Upper lobe of right lung (tissue), 1 donor: ENCODE data around the gene DNAJC5G. TPM values are rescaled to one million over a fixed set of nuclear protein-coding genes. Genes with fewer than 3 reads are reported as not detected.

Source experiments
- ATAC-seq: fragments of 200-7000 bp; cut with Tn5 transposase; one replicate; pipeline ENCODE4 v1.9.1; 2020; ENCODE audit warnings: mild to moderate bottlenecking, moderate library complexity
- DNase-seq: peaks from one replicate; pipeline ENCODE4 v3.0.0-alpha.2; 2020
- H3K27ac ChIP-seq: fragments of 200-600 bp; one replicate; pipeline ENCODE4 v1.8.0; 2022
- H3K27me3 ChIP-seq: fragments of 200-600 bp; one replicate; pipeline ENCODE4 v1.8.0; 2022; ENCODE audit warnings: mild to moderate bottlenecking
- H3K36me3 ChIP-seq: fragments of 200-600 bp; one replicate; pipeline ENCODE4 v1.8.0; 2022
- H3K4me1 ChIP-seq: fragments of 200-600 bp; one replicate; pipeline ENCODE4 v1.8.0; 2022
- H3K4me3 ChIP-seq: fragments of 200-600 bp; one replicate; pipeline ENCODE4 v1.8.0; 2022; ENCODE audit warnings: mild to moderate bottlenecking
- H3K9me3 ChIP-seq: fragments of 200-600 bp; one replicate; pipeline ENCODE4 v1.8.0; 2022
- intact Hi-C: fragments of 100-400 bp; cut with DNase I; formaldehyde crosslinking; loops from one replicate; pipeline ENCODE4 v1.11.0; 2022
- long read RNA-seq: library from polyadenylated mRNA; unstranded; transcript quantifications from one replicate; pipeline ENCODE4 v2.0.0, GENCODE V29; 2021
- total RNA-seq: library from RNA; stranded (reverse); fragmentation: NEBNext Ultra II Directional; extraction: Animal tissue kit (Norgen Biotek cat#: 25700); gene quantifications from one replicate; pipeline ENCODE4 v1.2.1, GENCODE V29; 2021
- TF ChIP-seq, protein P1 (sequence below): fragments of 200-600 bp; IDR thresholded peaks from one replicate; pipeline ENCODE4 v1.8.0; 2022; ENCODE audit warnings: antibody characterized with exemption
- donor health status: DM: no; HTN: yes; CAD: no; lungs with severe emphysema.

Gene DNAJC5G, protein sequence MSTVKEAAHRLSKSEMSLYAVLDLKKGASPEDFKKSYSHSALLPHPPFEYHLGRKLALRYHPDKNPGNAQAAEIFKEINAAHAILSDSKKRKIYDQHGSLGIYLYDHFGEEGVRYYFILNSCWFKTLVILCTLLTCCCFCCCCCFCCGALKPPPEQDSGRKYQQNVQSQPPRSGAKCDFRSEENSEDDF
- not detected for total RNA-seq
- long read RNA-seq = 0 reads

DNA sequence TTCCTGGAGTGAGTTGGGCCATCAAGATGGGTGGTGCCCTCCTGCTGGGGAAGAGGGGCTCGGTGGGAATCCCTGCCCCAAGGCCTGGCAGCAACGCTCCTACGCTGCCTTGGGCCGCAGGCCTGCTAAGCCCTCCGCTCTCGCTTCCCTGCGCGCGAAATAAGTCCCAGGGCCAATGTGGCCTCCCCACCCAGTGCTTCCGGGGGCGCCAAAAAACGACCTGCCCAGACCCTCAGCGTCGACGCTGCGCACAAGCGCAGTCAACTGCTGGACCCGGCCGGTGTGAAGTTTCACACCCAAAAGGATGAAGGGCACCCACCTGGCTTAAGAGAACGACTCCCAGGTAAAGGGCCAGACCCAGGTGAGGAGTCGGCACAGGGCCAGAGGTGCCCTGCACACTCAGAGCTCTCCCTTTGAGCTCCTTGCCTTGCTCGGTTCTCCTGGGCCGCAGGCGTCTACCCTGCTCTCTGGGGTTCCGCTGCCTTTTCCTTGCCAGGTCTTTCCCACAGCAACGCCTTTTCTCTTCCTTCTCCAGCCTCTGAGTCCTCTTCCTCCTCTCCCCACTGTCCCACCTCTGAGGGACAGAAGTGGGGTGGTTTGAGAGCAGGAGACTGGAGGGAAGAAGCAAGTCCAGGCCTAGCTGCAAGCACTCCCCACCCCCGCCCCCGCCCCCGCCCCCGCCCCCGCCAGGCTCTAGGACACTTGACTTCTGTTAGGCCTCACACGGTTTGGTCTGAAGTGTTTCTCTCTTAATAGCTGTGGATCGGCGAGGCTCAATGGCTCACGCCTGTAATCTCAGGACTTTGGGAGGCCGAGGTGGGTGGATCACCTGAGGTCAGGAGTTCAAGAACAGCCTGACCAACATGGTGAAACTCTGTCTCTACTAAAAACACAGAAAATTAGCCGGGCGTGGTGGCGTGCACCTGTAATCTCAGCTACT lies at the start of gene DNAJC5G:
Gene DNAJC5G, plus strand, starts transcription at position 223 of the 940 bp plus-strand sequence. CDS start 1,296 bp downstream, outside the sequence.
- TF ChIP-seq, protein P1, sequence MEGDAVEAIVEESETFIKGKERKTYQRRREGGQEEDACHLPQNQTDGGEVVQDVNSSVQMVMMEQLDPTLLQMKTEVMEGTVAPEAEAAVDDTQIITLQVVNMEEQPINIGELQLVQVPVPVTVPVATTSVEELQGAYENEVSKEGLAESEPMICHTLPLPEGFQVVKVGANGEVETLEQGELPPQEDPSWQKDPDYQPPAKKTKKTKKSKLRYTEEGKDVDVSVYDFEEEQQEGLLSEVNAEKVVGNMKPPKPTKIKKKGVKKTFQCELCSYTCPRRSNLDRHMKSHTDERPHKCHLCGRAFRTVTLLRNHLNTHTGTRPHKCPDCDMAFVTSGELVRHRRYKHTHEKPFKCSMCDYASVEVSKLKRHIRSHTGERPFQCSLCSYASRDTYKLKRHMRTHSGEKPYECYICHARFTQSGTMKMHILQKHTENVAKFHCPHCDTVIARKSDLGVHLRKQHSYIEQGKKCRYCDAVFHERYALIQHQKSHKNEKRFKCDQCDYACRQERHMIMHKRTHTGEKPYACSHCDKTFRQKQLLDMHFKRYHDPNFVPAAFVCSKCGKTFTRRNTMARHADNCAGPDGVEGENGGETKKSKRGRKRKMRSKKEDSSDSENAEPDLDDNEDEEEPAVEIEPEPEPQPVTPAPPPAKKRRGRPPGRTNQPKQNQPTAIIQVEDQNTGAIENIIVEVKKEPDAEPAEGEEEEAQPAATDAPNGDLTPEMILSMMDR = no peak
- no peaks in the 10 kb centered on the region for H3K9me3 ChIP-seq
- no peaks in the 10 kb centered on the region for H3K4me1 ChIP-seq
- no peak for DNase-seq
- no peak within 1 kb of the TSS for H3K27ac ChIP-seq
- ATAC-seq = peak; percentile 74
- intact Hi-C loops = no loop called here
- no peak within 1 kb of the TSS for H3K4me3 ChIP-seq
- peaks cover 3% of the 10 kb centered on the region for H3K27me3 ChIP-seq
- H3K36me3 ChIP-seq = no peaks in the 10 kb centered on the region

DNA sequence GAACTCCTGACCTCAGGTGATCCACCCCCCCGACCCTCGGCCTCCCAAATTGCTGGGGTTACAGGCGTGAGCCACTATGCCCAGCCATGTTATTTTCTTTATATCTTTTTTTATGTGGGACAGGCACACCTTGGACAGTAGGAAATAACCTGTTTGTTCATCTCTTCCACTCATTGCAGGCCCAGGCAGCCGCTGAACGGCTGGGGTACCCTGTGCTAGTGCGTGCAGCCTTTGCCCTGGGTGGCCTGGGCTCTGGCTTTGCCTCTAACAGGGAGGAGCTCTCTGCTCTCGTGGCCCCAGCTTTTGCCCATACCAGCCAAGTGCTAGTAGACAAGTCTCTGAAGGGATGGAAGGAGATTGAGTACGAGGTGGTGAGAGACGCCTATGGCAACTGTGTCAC lies 49.7 kb upstream of the DNAJC5G start:
- Histone ChIP-seq H3K27me3 (no peaks in the 10 kb centered on the region), H3K36me3 (peaks cover 87% of the 10 kb centered on the region), H3K9me3 (no peaks in the 10 kb centered on the region), H3K4me3 (no peak overlapping the region), H3K4me1 (no peaks in the 10 kb centered on the region), H3K27ac (no peak overlapping the region)
- DNase-seq (peak; percentile 39), ATAC-seq (no peak)
- intact Hi-C loops = no loop called here
- TF ChIP-seq, protein P1 = no peak

DNA sequence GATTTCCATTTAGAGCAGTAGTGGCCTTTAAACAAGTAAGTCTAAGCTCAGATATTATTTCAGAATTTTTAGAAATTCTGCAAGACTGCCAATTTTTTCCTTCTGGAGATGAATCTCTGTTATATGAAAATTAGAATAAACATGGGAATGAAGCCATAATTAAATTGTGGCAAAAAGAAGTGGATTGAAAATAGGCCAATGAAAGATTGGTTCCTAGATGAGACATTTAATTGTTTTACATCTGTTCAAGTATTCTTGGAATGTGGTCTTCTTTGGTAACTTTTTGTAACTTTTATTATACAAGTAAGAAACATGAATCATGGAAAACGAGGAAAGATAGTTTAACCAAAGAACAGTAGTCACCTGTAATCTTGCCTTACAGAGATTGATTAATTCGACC lies 47.7 kb upstream of the DNAJC5G start:
- Histone ChIP-seq H3K27me3 (no peaks in the 10 kb centered on the region), H3K27ac (no peak overlapping the region), H3K36me3 (peaks cover 98% of the 10 kb centered on the region), H3K4me1 (no peaks in the 10 kb centered on the region), H3K4me3 (no peak overlapping the region), H3K9me3 (no peaks in the 10 kb centered on the region)
- intact Hi-C loops = no loop called here
- DNase-seq = no peak
- ATAC-seq = no peak
- TF ChIP-seq, protein P1 = no peak

DNA sequence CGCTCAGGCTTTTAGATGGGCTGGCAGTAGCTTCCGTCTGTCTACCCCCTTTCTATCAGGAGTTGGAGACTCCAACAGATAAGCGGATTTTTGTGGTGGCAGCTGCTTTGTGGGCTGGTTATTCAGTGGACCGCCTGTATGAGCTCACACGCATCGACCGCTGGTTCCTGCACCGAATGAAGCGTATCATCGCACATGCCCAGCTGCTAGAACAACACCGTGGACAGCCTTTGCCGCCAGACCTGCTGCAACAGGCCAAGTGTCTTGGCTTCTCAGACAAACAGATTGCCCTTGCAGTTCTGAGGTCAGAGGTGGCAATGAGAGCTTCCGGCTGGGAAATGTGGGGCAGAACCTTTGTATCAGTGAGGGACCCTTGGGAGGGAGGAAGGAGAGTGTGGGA lies 43.3 kb upstream of the DNAJC5G start:
- H3K36me3 ChIP-seq = peaks cover 100% of the 10 kb centered on the region

DNA sequence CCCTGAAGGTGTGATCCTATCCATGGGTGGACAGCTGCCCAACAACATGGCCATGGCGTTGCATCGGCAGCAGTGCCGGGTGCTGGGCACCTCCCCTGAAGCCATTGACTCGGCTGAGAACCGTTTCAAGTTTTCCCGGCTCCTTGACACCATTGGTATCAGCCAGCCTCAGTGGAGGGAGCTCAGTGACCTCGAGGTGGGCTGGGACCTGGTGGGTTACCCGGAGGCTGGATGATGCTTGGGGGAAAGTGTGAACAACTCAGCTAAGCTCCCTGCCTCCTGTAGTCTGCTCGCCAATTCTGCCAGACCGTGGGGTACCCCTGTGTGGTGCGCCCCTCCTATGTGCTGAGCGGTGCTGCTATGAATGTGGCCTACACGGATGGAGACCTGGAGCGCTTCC lies 41.9 kb upstream of the DNAJC5G start:
- no peaks in the 10 kb centered on the region for H3K4me1 ChIP-seq
- DNase-seq = no peak
- H3K27me3 ChIP-seq = no peaks in the 10 kb centered on the region
- H3K9me3 ChIP-seq = no peaks in the 10 kb centered on the region
- peaks cover 100% of the 10 kb centered on the region for H3K36me3 ChIP-seq
- peak; percentile 16 for ATAC-seq
- TF ChIP-seq, protein P1 = no peak
- H3K27ac ChIP-seq = no peak overlapping the region
- H3K4me3 ChIP-seq = no peak overlapping the region
- intact Hi-C loops = no loop called here

More for the DNA sequence above, 43.3 kb upstream of the DNAJC5G start:
- no peak for ATAC-seq
- no peak overlapping the region for H3K27ac ChIP-seq
- H3K4me1 ChIP-seq = no peaks in the 10 kb centered on the region
- TF ChIP-seq, protein P1 = no peak
- H3K27me3 ChIP-seq = no peaks in the 10 kb centered on the region
- intact Hi-C loops = no loop called here
- no peaks in the 10 kb centered on the region for H3K9me3 ChIP-seq
- no peak overlapping the region for H3K4me3 ChIP-seq
- DNase-seq = no peak
